ENCODE measurements around the gene ARHGAP18.

The ARHGAP18 gene

GRCh38 chr6:129719692-129720091 is 9.7 kb upstream of the ARHGAP18 start:
- DNase-seq = no peak

GRCh38 chr6:129717277-129717676 is 7.3 kb upstream of the ARHGAP18 start:
- DNase-seq = no peak

- DNase-seq = no peak
Observed at GRCh38 chr6:129713806-129714333, 3.9 kb upstream of the ARHGAP18 start.

DNA sequence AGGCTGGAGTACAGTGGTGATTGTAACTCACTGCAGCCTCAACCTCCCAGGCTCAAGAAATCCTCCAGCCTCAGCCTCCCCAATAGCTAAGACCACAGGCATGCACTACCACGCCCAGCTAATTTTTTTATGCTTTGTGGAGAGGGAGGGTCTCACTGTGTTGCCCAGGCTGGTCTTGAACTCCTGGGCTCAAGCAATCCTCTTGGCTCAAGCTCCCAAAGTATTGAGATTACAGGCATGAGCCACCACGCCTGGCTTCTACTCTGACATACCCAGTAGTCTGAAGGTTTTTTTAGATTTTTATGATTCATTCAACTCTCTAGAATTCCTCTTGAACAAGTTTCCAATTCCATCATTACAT is 1.3 kb upstream of the ARHGAP18 start:
- no peak for DNase-seq

DNA sequence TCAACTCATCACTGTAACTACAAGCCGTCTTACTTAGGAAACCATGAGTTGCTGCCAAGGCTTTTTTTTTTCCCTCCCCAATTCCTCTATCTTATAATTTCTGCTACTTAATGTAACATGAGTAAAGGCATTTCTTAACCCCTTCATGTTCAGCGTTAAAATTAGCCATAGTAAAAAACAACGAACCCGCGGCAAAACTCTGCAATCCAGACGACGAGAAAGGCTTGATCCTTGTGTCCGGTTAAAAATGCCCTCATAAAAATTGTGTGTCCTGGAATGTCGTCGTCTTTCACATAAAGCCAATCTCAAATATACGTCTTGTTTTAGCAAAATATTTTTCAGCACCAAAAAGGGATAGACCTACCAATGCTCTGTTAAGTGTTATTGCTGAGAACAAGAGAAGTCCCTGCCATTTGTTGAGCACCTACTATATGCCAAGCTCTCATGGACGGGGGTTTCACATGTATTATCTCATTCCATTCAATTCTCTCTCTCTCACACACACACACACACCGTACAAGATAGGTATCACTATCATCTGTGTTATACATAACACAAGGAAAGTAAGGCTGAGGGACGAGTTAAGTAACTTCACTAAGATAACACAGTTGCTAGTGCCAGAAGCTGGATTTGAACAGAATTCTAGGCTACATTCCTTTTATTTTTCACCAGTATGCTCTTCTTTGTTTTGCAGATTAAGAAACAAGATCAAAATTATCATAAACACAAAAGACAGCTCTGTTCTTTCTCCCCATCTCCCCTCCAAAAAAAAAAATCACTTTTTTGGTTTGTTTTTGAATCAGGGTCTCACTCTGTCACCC is 683 bp upstream of the ARHGAP18 start:
- DNase-seq = no peak

DNA sequence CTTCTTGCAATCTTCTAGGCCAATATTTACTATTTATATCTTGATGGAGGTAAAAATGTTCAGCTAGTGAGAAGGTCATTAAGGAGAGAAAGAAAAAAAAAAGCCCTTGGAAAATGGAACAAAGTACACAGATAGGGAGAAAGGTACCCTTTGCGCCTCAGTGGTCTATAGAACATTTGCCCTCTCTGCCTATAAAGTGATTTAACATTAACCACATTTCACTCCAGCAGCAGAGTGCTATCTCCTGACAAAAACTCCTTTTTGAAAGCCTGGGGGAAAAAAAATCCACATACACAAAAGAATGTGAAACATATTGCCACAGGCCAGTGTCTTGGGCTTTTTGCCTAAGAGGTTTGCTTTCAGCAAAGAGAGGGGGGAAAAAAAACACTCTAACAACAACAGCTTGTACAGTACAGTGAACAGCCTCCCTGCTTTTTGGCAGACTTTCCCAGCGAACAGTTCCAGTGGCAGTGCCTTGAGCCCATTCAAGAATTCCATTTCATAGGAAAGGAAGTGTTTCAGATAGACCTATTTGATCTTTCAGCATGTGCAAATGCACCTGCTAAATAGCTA is 695 bp downstream of the ARHGAP18 start:
- DNase-seq = no peak

GRCh38 chr6:129708496-129709195 is 1.3 kb downstream of the ARHGAP18 start:
- no peak for DNase-seq

GRCh38 chr6:129707882-129708495 is 2.0 kb downstream of the ARHGAP18 start:
- no peak for DNase-seq

DNA sequence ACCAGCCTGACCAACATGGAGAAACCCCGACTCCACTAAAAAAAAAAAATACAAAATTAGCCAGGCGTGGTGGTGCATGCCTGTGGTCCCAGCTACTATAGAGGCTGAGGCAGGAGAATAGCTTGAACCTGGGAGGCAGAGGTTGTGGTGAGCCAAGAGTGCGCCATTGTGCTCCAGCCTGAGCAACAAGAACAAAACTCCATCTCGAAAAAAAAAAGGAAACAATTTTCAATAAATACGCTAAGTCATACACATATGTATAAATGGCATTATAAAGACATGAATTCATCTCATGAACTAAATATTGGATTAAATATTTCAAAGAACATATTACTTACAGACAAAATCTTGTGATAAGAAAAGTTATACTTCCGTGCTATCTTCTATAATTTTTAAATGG is 2.9 kb downstream of the ARHGAP18 start:
- DNase-seq = no peak

DNA sequence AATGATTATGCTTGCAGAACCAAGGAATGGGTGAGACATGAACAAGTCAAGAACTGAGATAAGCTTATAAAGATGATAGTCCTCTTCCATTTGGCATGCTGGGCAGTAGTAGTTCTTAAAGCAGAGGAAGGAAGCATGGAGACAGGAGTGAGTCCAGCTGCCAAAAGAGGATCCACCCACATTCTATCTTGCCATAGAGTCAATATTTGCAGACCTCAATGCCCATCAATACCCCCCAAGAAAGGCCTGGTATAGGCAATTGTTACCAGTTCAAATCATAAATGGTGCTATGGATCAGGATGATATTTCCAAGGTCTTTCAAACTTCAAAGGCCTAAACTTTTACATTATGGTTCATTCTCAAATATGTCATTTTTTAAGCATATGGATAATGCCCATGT is 4.8 kb downstream of the ARHGAP18 start:
- DNase-seq = no peak

DNA sequence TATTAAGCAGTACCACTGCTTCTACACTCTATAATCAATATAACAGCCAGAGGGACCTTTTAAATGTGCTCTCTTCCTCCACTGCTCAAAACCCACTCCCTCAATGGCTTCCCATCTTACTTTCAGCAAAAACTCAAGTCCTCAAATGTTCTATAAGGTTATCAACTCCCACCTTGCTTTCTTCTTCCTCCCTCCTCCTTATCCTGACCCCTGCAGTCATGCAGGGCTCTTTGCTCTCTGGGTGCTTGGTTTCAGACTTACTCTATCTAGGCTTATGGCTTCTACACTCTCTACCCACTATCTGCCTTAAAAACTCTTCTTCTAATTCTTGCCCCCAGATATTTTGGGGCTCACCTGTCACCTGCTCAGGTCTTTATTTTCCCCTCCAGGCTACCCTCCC is 5.3 kb downstream of the ARHGAP18 start:
- DNase-seq = no peak

DNA sequence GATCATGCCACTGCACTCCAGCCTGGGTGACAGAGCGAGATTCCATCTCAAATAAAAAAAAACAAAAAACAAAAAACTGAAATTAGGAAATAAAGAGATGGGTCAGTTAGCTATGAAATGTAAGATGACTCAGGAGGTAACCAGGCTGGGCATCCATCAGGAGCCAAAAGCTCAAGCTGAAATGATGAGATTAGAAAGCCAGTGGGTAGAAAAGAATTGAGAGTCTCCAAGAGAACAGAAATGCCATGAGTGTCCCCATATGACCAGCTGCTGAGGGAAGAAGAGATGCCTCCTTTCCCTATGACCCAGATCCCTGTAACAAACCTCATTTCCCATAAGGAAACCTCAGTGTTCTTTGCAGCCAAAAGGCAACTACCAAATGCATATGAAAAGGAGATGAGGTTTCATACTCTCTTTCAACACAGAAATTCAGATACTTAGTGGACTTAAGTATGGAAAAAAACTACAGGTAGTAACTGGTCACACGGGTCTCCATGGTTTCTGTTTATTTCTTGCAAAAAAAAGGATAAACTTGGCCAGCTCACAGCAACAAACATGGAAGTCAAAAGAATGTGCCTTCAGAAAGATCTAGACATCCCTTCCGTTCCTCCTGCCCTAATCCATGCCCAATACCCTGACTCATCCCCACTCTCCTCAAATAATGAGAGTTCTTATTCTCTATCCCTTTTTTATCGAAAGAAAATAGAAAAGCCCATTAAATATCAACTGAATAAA is 8.1 kb downstream of the ARHGAP18 start:
- DNase-seq = no peak

GRCh38 chr6:129700666-129701065 is 9.3 kb downstream of the ARHGAP18 start:
- DNase-seq = no peak

DNA sequence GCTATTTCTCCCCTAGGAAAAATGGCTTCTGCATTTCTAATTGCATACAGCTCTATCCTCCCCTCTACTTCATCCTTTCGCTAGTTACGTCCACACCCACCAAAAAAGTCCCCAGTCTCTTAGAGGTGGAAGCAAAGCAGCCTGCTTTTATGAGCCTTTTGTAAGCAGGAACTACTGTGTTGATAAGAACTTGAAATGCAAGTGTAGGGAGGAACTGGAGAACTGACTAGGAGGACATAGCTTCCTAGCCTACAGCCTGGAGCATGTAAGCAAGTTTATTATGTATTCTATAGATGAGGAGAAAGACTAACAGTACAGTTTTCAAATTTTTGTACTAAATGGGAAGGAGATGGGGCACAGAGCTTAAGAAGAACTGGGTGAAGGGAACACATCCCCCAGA is 10.3 kb downstream of the ARHGAP18 start:
- no peak for DNase-seq

DNA sequence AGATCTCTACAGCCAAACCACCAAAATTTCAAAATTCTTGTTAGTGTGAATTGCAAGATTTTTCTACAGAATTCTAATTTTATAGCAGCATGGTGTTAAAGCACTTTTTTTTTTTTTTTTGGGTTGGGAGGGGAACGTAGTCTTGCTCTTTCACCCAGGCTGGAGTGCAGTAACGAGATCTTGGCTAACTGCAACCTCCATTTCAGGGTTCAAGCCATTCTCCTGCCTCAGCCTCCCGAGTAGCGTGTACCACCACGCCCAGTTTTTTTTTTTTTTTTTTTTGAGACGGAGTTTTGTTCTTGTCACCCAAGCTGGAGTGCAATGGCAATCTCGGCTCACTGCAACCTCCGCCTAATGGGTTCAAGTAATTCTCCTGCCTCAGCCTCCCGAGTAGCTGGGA is 11.5 kb downstream of the ARHGAP18 start:
- DNase-seq = no peak

GRCh38 chr6:129697788-129698187 is 12.2 kb downstream of the ARHGAP18 start:
- DNase-seq = no peak

DNA sequence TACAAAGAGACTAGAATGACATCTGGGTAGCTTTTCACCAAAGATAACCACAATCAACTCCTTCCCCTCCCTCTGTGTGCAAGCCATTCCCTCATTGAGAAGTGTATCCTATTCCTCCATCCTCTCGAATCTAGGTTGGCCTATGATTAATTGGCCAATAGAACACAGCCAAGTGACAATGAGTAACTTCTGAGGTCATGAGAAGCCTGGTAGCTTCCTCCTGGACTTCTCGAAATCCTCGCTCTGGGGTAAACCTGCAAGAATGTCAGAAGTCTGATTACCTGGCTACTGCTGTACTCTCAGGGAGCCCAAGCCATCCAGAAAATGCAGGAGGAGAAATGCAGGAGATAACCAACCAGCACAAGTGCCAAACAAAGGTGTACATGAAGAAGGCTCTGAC is 13.1 kb downstream of the ARHGAP18 start:
- no peak for DNase-seq

- no peak for DNase-seq
Observed at GRCh38 chr6:129696028-129696418, 14.0 kb downstream of the ARHGAP18 start.

- no peak for DNase-seq
Observed at GRCh38 chr6:129695373-129696027, 14.5 kb downstream of the ARHGAP18 start.

- DNase-seq = no peak
Observed at GRCh38 chr6:129694036-129694435, 15.9 kb downstream of the ARHGAP18 start.

GRCh38 chr6:129692467-129692866 is 17.5 kb downstream of the ARHGAP18 start:
- DNase-seq = no peak

DNA sequence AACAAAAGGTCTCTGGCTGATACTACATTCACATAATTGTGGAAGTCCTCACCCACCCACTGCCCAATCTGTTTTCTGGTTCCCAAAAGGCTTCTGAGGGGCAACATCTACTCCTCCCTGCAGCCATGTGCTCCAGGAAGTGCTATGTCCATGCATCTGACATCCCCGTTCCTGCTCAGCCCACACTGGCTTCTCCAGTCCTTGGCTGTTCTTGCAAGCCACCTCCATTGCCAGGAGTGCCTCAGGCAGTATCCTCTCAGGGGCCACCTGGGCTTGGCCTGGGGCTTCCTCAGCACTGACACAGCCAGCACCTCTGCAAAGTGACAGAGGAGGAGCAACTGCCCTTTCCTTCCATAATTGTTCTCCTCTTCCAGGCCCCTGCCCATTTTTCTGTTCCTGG is 18.3 kb downstream of the ARHGAP18 start:
- DNase-seq = no peak
